GM12891 (cell line): ENCODE results near the gene STIM1.

Experiments used
- PAX5 ChIP-seq: IDR thresholded peaks from 2 replicates; pipeline ENCODE4 v1.6.1; 2011; ENCODE audit warnings: low read length, moderate library complexity, mild to moderate bottlenecking; ENCODE audit not compliant: insufficient read depth, severe bottlenecking
- POLR2A ChIP-seq: IDR thresholded peaks from 2 replicates; pipeline ENCODE4 v1.6.1; 2011; ENCODE audit warnings: low read depth, low read length, control low read depth
- POLR2AphosphoS5 ChIP-seq: IDR thresholded peaks from 2 replicates; pipeline ENCODE4 v1.6.1; 2011; ENCODE audit warnings: low read depth, low read length, control low read depth
- SPI1 ChIP-seq: IDR thresholded peaks from 2 replicates; pipeline ENCODE4 v1.6.1; 2011; ENCODE audit warnings: low read depth, low read length, control low read depth
- TAF1 ChIP-seq: IDR thresholded peaks from 2 replicates; pipeline ENCODE4 v1.6.1; 2011; ENCODE audit warnings: low read depth, low read length, control low read depth

GRCh38 chr11:3969613-3970012, 114.1 kb downstream of the STIM1 start:
- TF ChIP-seq SPI1, result no peak
- TF ChIP-seq POLR2A, result no peak
- TF ChIP-seq POLR2AphosphoS5, result no peak
- TF ChIP-seq PAX5, result no peak
- TF ChIP-seq TAF1, result no peak
